Coronary artery (tissue), 2 donors: ENCODE measurements around the gene CCDC192.

ENCODE experiments used
- DNase-seq: peaks from one replicate; pipeline ENCODE4 v3.0.0-alpha.2; 2017; ENCODE audit warnings: low spot score
- H3K27ac ChIP-seq, 2 donors: fragments of 200-600 bp; sonication (generic); one replicate each; pipeline ENCODE4 v1.5.1; 2016 to 2019
- H3K4me3 ChIP-seq: fragments of 200-600 bp; sonication (generic); 2 replicates; pipeline ENCODE4 v1.5.1; 2016; ENCODE audit warnings: mild to moderate bottlenecking, moderate library complexity
- CTCF ChIP-seq: fragments of 200-600 bp; sonication (generic); IDR thresholded peaks from one replicate; pipeline ENCODE4 v1.5.1; 2019; ENCODE audit warnings: antibody characterized with exemption

Gene CCDC192

GRCh38 chr5:127938746-127939145 lies 235.6 kb downstream of the CCDC192 start:
- no peak for TF ChIP-seq CTCF
- H3K27ac ChIP-seq: no peak overlapping the region
- H3K4me3 ChIP-seq: no peak overlapping the region
- DNase-seq: no peak

GRCh38 chr5:127940854-127941253 lies 237.7 kb downstream of the CCDC192 start:
- no peak for DNase-seq
- H3K4me3 ChIP-seq: no peak overlapping the region
- no peak overlapping the region for H3K27ac ChIP-seq
- TF ChIP-seq CTCF: no peak

- no peak overlapping the region for H3K27ac ChIP-seq
- DNase-seq: no peak
- TF ChIP-seq CTCF: no peak
- H3K4me3 ChIP-seq: no peak overlapping the region
These were observed 238.5 kb downstream of the CCDC192 start for GRCh38 chr5:127941646-127942045.

- H3K27ac ChIP-seq: no peak overlapping the region
- DNase-seq: no peak
- no peak for TF ChIP-seq CTCF
- no peak overlapping the region for H3K4me3 ChIP-seq
These were observed 239.3 kb downstream of the CCDC192 start for GRCh38 chr5:127942246-127943060.

- TF ChIP-seq CTCF: no peak
- H3K27ac ChIP-seq: no peak overlapping the region
- H3K4me3 ChIP-seq: no peak overlapping the region
- no peak for DNase-seq
These were observed 239.8 kb downstream of the CCDC192 start for GRCh38 chr5:127943061-127943371.

GRCh38 chr5:127944125-127944524 lies 240.9 kb downstream of the CCDC192 start:
- TF ChIP-seq CTCF: no peak
- DNase-seq: no peak
- Histone ChIP-seq H3K27ac (no peak overlapping the region), H3K4me3 (no peak overlapping the region)

GRCh38 chr5:127947941-127948340 lies 244.8 kb downstream of the CCDC192 start:
- H3K4me3 ChIP-seq: no peak overlapping the region
- H3K27ac ChIP-seq: no peak overlapping the region
- TF ChIP-seq CTCF: no peak
- DNase-seq: no peak
